HG02571 (cell line): Measurements from ENCODE around the gene CLIC2.
"Not testable (repeated sequence)": the region's sequence is repeated elsewhere in the genome, so short reads cannot be mapped to it uniquely, and the experiment has no call there.

Source experiments
- ATAC-seq: cut with Tn5 transposase; IDR thresholded peaks from one replicate; pipeline ENCODE4 v1.9.1; 2021; ENCODE audit warnings: mild to moderate bottlenecking, moderate library complexity; ENCODE audit not compliant: unreplicated experiment

CLIC2 gene

GRCh38 chrX:155334486-155335336 is at the start of gene CLIC2:
Gene CLIC2 (minus strand): TSS chrX:155334614. CDS start chrX:155334427, 187 bp downstream.
- peak; percentile 63 for ATAC-seq

DNA sequence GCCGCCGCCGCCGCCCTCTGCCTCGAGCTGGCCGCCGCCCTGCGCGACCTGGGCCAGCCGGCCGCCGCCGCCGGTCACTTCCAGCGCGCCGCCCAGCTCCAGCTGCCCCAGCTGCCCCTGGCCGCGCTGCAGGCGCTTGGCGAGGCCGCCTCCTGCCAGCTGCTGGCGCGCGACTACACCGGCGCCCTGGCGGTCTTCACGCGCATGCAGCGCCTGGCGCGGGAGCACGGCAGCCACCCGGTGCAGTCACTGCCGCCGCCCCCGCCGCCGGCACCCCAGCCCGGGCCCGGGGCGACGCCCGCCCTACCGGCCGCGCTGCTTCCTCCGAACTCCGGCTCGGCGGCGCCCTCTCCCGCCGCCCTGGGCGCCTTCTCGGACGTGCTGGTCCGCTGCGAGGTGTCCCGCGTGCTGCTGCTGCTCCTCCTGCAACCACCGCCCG is 48.1 kb upstream of the CLIC2 start:
- peak; percentile 31 for ATAC-seq

DNA sequence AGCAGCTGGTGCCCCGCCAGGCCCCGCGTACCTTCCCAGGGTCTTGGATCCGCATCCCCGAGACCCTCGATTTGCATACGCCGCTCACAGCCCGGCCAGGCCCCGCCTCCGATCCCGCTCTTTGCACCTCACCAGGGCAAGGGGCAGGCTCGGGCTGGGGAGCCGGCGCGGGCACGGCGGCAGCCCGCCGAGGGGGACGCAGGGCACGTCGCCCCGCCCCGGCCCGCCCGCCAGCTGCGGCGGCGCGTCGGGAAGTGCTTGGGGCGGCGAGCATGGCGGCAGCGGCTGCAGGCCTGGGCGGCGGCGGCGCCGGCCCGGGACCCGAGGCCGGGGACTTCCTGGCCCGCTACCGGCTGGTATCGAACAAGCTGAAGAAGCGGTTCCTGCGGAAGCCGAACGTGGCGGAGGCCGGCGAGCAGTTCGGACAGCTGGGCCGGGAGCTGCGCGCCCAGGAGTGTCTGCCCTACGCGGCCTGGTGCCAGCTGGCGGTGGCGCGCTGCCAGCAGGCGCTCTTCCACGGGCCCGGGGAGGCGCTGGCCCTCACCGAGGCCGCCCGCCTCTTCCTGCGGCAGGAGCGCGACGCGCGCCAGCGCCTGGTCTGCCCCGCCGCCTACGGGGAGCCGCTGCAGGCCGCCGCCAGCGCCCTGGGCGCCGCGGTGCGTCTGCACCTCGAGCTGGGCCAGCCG is 47.6 kb upstream of the CLIC2 start, which contains the start of gene F8A2:
Gene F8A2, plus strand, starts transcription at position 253 of the 686 bp plus-strand sequence. Its CDS starts 20 bp downstream, at position 273.
- ATAC-seq, result peak; percentile 70

DNA sequence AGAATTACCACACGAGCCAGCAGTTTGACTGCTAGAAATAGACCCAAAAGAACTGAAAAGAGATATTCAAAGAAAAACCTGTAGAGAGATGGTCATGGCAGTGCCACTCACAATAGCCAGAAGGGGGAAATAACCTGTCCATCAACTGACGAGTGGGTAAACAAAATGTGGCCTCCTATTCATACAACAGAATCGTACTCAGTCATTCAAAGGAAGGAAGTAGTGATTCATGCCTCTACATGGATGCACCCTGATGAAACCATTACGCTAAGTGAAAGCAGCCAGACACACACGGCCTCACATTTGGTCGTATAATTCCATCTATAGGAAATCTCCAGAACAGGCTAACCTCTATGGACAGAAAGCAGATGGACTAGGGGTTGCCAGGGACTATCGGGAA is 45.4 kb upstream of the CLIC2 start:
- not testable (repeated sequence) for ATAC-seq

GRCh38 chrX:155373777-155374458 is 39.5 kb upstream of the CLIC2 start:
- not testable (repeated sequence) for ATAC-seq

DNA sequence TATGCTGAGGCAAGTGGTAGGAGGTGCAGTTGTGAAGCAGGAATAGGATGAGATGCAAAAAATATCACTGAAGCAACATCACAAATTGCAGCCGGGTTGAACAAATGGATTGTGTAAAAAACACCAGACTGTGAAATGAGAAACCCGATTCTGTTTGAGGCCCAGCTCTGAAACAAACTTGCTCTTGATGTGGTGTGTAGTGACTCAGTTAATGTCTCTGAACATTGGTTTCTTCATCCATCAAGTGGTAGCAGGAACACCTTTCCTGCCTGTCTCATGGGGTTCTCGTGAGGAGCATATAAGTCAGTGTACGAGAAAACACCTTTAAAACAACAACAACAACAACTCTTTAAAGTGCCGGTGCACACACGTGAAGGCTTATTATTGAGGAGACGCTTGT is 29.3 kb upstream of the CLIC2 start:
- not testable (repeated sequence) for ATAC-seq

- not testable (repeated sequence) for ATAC-seq
These were observed 15.0 kb upstream of the CLIC2 start for GRCh38 chrX:155349448-155349847.

DNA sequence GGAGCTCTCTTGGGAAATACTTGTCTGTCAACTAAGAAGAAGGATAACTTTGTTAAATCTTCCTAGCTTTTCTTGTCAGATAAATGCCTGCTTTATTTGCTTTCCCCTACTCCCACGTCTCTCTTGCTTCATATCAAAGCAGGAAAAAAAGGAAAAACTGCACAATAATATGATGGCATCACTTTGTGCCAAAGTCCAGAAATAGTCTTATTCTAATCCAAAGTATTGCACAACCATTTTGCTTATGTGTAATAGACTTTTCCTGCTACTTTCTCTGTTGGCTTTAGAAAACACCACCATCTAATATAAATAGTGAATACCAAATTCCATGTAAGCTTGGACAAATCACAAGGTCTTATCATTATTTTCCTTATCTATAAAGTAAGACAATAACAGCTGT is 11.3 kb upstream of the CLIC2 start:
- not testable (repeated sequence) for ATAC-seq

GRCh38 chrX:155335337-155335712 is 911 bp upstream of the CLIC2 start:
- not testable (repeated sequence) for ATAC-seq

- no peak for ATAC-seq
These were observed 792 bp downstream of the CLIC2 start for GRCh38 chrX:155333544-155334100.

DNA sequence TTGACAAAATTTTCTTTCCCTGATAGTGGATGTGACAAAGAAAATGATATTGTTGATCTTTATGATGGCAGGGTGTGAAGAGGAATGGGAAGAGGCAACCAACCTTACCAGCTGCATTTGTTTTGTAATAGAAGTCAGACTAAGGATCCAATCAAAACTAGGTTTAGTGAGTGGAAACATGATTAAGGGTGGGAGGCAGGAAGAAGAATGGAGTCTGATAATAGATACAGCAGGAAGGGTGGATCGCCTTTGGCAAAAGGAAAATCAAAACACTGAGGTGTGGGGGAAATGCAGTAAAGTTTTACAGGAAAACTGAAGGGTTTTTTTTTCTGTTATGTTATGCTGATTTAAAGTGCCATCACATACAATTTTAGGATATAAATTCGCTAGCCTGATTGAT is 3.4 kb downstream of the CLIC2 start:
- no peak for ATAC-seq

DNA sequence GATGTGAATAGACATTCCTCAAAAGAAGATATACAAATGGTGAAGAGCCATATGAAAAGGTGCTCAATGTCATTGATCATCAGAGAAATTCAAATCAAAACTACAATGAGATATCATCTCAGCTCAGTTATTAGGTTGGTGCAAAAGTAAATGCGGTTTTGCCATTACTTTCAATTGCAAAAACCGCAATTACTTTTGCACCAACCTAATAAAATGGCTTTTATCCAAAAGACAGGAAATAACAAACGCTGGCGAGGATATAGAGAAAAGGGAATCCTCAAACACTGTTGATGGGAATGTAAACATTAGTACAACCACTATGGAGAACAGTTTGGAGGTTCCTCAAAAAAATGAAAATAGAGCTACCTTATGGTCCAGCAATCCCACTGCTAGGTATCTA is 5.1 kb downstream of the CLIC2 start:
- no peak for ATAC-seq

- no peak for ATAC-seq
These were observed 7.8 kb downstream of the CLIC2 start for GRCh38 chrX:155326610-155327009.

- ATAC-seq, result no peak
These were observed 20.2 kb downstream of the CLIC2 start for GRCh38 chrX:155314260-155314659.

GRCh38 chrX:155313766-155314165 is 20.6 kb downstream of the CLIC2 start:
- ATAC-seq, result no peak

DNA sequence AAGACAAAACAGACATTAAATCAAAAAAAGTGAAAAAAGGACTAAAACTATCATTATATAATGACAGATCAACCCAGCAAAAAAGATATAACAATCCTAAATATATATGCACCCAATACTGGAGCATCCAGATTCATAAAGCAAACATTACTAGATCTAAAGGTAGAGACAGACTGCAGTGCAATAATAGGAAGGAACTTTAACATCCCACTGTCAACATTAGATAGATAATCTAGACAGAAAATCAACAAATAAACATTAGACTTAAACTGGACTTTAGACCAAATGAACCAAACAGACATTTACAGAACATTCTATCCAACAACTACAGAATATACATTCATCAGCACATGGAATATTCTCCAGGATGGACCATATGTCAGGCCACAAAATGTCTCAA is 40.6 kb downstream of the CLIC2 start:
- no peak for ATAC-seq

DNA sequence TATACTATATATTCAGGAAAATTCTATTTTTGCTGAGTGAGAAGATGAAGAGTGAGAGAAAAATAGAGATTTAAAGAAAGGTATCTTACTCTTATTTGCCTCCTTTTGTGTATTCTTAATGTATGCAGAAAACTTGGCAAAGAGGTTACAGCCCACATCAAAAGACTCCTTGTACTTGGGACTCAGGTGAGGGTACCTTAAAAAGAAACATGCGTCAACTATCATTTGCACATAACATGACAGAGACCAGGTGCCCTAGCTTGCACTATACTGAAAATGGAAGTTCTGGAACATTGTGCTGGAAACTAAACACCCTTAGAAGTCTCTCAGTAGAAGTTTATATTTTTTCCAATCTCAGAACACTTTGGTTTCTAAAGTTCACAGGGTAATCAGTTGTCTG is 54.5 kb downstream of the CLIC2 start:
- ATAC-seq, result no peak

GRCh38 chrX:155270969-155271368 is 63.4 kb downstream of the CLIC2 start:
- ATAC-seq, result no peak

- not testable (repeated sequence) for ATAC-seq
These were observed 66.4 kb downstream of the CLIC2 start for GRCh38 chrX:155267995-155268394.

GRCh38 chrX:155266439-155266838 is 68.0 kb downstream of the CLIC2 start:
- no peak for ATAC-seq
